ENCODE results near the gene TAF3. TPM values are rescaled to one million over a fixed set of nuclear protein-coding genes. Genes with fewer than 3 reads are reported as not detected.
A peak's percentile ranks its signal among the peaks of the same experiment; 100 is the strongest.
"Not testable (repeated sequence)": the region's sequence is repeated elsewhere in the genome, so short reads cannot be mapped to it uniquely, and the experiment has no call there.

TAF3 gene
- total RNA-seq, 1 donor from 2014 or later, result 4.6 TPM

DNA sequence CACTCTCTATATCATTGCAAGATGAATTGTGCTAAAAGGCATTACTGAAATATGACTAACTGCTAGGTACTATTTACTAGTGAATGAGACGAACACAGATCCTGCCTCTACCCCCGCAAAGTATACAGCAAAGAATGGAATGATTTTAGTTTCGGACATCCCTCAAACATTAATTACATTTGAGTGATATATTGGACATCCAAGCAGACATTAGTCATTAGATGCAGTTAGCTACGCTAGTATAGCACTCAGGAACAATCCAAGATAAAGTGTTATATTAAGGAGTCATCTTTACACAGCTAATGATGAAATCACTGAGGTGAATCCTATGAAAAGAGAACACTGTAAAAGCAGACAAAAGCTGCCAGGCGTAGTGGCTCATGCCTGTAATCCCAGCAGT, 7.3 kb upstream of the TAF3 start:
- no peaks in the 10 kb centered on the region for H3K9me3 ChIP-seq (ENCODE audit: low read depth)
- peaks cover 4% of the 10 kb centered on the region for H3F3A ChIP-seq (ENCODE audit: low read depth)
- no peak overlapping the region for H3K4me2 ChIP-seq
- no peaks in the 10 kb centered on the region for H3K4me1 Mint-ChIP-seq
- H2AFZ ChIP-seq (replicated peaks), result no peak overlapping the region
- H3K36me3 ChIP-seq, result no peaks in the 10 kb centered on the region
- TF ChIP-seq EZH2 (IDR thresholded peaks at IDR 0.05), result no peak
- TF ChIP-seq EZH2phosphoT487 (IDR thresholded peaks at IDR 0.05), result no peak
- TF ChIP-seq, protein P1, sequence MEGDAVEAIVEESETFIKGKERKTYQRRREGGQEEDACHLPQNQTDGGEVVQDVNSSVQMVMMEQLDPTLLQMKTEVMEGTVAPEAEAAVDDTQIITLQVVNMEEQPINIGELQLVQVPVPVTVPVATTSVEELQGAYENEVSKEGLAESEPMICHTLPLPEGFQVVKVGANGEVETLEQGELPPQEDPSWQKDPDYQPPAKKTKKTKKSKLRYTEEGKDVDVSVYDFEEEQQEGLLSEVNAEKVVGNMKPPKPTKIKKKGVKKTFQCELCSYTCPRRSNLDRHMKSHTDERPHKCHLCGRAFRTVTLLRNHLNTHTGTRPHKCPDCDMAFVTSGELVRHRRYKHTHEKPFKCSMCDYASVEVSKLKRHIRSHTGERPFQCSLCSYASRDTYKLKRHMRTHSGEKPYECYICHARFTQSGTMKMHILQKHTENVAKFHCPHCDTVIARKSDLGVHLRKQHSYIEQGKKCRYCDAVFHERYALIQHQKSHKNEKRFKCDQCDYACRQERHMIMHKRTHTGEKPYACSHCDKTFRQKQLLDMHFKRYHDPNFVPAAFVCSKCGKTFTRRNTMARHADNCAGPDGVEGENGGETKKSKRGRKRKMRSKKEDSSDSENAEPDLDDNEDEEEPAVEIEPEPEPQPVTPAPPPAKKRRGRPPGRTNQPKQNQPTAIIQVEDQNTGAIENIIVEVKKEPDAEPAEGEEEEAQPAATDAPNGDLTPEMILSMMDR (IDR thresholded peaks at IDR 0.05), result no peak
- no peaks in the 10 kb centered on the region for H3K9me3 Mint-ChIP-seq
- no peaks in the 10 kb centered on the region for H3K27me3 Mint-ChIP-seq (ENCODE audit: insufficient read depth, low read depth)
- no peaks in the 10 kb centered on the region for H3K4me1 ChIP-seq
- H3K36me3 Mint-ChIP-seq, result peaks cover 5% of the 10 kb centered on the region
- H3K79me2 ChIP-seq (ENCODE audit: low read depth), result no peaks in the 10 kb centered on the region
- no peaks in the 10 kb centered on the region for H4K20me1 ChIP-seq (ENCODE audit: low read depth)
- no peak overlapping the region for H3K4me3 ChIP-seq
- H3K9ac ChIP-seq, result no peak overlapping the region
- DNase-seq (ENCODE audit: low spot score), result no peak
- H3K27ac ChIP-seq, result no peak overlapping the region
- H3K4me3 Mint-ChIP-seq, result no peak overlapping the region
- H3K27ac Mint-ChIP-seq, result no peak overlapping the region
- H3K27me3 ChIP-seq, result no peaks in the 10 kb centered on the region

DNA sequence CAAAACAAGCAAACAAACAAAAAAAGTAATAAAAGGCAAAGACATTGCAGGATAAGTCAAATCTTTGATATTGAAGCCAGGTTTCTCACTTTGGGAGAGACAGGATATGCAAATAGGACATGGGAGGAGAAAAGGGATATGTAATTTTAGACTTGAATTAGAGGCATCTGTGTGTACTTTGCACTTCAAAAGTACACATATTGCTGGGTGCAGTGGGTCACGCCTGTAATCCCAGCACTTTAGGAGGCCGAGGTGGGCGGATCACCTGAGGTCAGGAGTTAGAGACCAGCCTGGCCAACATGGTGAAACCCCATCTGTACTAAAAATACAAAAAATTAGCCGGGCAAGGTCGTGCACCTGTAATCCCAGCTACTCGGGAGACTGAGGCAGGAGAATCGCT, 6.6 kb upstream of the TAF3 start:
- not testable (repeated sequence) for H2AFZ ChIP-seq (replicated peaks); H3K4me1 ChIP-seq; H3K9me3 Mint-ChIP-seq; H3K27me3 Mint-ChIP-seq (ENCODE audit: insufficient read depth, low read depth); H3K27ac ChIP-seq; H3K4me2 ChIP-seq; H3K27ac Mint-ChIP-seq; H3K36me3 Mint-ChIP-seq; H3K9ac ChIP-seq; H3K27me3 ChIP-seq; H3K4me3 Mint-ChIP-seq; H3K36me3 ChIP-seq; H3K9me3 ChIP-seq (ENCODE audit: low read depth); H3K79me2 ChIP-seq (ENCODE audit: low read depth); H3K4me3 ChIP-seq; H4K20me1 ChIP-seq (ENCODE audit: low read depth); H3F3A ChIP-seq (ENCODE audit: low read depth); DNase-seq (ENCODE audit: low spot score); H3K4me1 Mint-ChIP-seq

DNA sequence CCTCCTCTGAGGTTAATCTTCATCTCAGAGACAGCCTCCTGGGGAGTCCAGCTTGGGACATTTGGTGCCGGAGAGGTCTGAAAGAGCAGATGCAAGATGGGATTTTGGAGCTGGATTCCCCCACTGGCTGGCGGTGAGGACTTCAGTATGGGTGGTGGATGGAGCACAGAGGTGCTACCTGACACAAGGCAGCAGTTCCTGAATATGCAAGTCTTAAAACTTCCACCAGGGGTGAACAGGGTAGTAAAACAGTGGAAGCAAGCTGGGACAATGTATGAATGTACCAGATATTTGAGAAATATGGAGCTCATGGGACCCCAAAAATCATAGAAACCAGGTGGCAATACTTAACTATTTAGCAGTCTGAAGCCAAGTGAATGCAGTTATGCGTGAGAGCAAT, 4.8 kb upstream of the TAF3 start:
- Histone ChIP-seq H3K4me3 (no peak overlapping the region), H3K9me3 (ENCODE audit: low read depth) (no peaks in the 10 kb centered on the region), H3K27ac (no peak overlapping the region), H3K79me2 (ENCODE audit: low read depth) (no peaks in the 10 kb centered on the region), H3K9ac (no peak overlapping the region), H3K4me1 (no peaks in the 10 kb centered on the region), H3K27me3 (peaks cover 13% of the 10 kb centered on the region), H4K20me1 (ENCODE audit: low read depth) (no peaks in the 10 kb centered on the region), H2AFZ (replicated peaks) (no peak overlapping the region), H3F3A (ENCODE audit: low read depth) (peaks cover 4% of the 10 kb centered on the region), H3K36me3 (no peaks in the 10 kb centered on the region), H3K4me2 (no peak overlapping the region)
- Mint-ChIP-seq H3K27ac (no peak overlapping the region), H3K36me3 (no peaks in the 10 kb centered on the region), H3K4me3 (no peak overlapping the region), H3K27me3 (ENCODE audit: insufficient read depth, low read depth) (peaks cover 4% of the 10 kb centered on the region), H3K4me1 (peaks cover 5% of the 10 kb centered on the region), H3K9me3 (no peaks in the 10 kb centered on the region)
- TF ChIP-seq, protein P1 (IDR thresholded peaks at IDR 0.05), result no peak
- TF ChIP-seq EZH2 (IDR thresholded peaks at IDR 0.05), result no peak
- no peak for TF ChIP-seq EZH2phosphoT487 (IDR thresholded peaks at IDR 0.05)
- no peak for DNase-seq (ENCODE audit: low spot score)

DNA sequence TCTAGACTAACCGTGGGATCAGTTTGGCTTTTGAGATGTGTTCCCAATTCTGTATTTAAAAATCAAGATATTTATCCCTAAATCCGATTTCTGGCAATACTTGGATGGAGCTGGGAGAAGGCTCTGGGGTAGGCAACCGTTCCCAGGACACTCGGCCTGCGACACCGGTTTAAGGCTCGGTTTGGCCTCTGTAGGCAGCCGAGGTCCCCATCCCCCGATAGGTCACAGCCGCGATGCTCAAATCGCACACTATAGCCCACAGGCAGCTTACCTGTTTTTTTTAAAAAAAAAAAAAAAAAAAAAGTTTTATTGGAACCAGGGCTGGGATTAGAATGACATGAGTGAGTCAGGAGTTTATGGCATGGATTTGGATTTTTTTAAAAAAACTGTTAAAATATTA, 729 bp upstream of the TAF3 start:
- DNase-seq (ENCODE audit: low spot score), result peak; percentile 12
- Mint-ChIP-seq H3K27ac (no peak overlapping the region), H3K36me3 (no peaks in the 10 kb centered on the region), H3K9me3 (no peaks in the 10 kb centered on the region), H3K4me3 (peak overlapping the region; percentile 99), H3K4me1 (peaks cover 19% of the 10 kb centered on the region), H3K27me3 (ENCODE audit: insufficient read depth, low read depth) (peaks cover 5% of the 10 kb centered on the region)
- Histone ChIP-seq H3F3A (ENCODE audit: low read depth) (no peaks in the 10 kb centered on the region), H3K4me2 (peak overlapping the region; percentile 82), H3K36me3 (no peaks in the 10 kb centered on the region), H3K79me2 (ENCODE audit: low read depth) (peaks cover 26% of the 10 kb centered on the region), H4K20me1 (ENCODE audit: low read depth) (peaks cover 18% of the 10 kb centered on the region), H2AFZ (replicated peaks) (peak overlapping the region; percentile 99), H3K9ac (no peak overlapping the region), H3K27ac (no peak overlapping the region), H3K9me3 (ENCODE audit: low read depth) (no peaks in the 10 kb centered on the region), H3K27me3 (peaks cover 13% of the 10 kb centered on the region), H3K4me3 (peak overlapping the region; percentile 95), H3K4me1 (no peaks in the 10 kb centered on the region)
- TF ChIP-seq EZH2 (IDR thresholded peaks at IDR 0.05) (no peak), EZH2phosphoT487 (IDR thresholded peaks at IDR 0.05) (no peak)
- TF ChIP-seq, protein P1 (IDR thresholded peaks at IDR 0.05), result no peak

Measured in neural progenitor cell (in vitro differentiated cells).